GM12872 (cell line): ENCODE data around the gene COL4A5.

Source experiments
- TF ChIP-seq, protein P1 (sequence below): IDR thresholded peaks from 3 replicates; pipeline ENCODE4 v1.5.1; 2011; ENCODE audit warnings: low read depth, mild to moderate bottlenecking, low read length, moderate library complexity; ENCODE audit not compliant: insufficient read depth

Gene COL4A5

DNA sequence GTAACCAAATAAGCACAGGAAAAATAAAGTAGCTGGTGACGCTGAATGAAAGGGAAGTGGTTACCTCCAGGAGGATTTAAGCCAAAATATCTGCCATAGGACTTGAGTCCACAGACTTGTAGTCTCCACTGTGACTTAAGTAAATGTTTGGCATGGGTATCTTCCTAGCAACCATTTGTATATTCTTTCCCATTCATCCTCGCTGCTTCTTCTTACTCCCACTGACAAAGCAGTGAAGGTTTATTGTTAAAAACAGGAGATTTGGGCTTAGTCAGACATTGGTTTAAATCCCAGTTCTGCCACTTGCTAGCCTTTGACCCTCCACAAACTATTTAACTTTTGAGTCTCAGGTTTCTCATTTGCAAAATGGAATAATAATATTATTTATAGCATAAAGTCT, 23.7 kb upstream of the COL4A5 start:
- TF ChIP-seq, protein P1, sequence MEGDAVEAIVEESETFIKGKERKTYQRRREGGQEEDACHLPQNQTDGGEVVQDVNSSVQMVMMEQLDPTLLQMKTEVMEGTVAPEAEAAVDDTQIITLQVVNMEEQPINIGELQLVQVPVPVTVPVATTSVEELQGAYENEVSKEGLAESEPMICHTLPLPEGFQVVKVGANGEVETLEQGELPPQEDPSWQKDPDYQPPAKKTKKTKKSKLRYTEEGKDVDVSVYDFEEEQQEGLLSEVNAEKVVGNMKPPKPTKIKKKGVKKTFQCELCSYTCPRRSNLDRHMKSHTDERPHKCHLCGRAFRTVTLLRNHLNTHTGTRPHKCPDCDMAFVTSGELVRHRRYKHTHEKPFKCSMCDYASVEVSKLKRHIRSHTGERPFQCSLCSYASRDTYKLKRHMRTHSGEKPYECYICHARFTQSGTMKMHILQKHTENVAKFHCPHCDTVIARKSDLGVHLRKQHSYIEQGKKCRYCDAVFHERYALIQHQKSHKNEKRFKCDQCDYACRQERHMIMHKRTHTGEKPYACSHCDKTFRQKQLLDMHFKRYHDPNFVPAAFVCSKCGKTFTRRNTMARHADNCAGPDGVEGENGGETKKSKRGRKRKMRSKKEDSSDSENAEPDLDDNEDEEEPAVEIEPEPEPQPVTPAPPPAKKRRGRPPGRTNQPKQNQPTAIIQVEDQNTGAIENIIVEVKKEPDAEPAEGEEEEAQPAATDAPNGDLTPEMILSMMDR, result no peak

DNA sequence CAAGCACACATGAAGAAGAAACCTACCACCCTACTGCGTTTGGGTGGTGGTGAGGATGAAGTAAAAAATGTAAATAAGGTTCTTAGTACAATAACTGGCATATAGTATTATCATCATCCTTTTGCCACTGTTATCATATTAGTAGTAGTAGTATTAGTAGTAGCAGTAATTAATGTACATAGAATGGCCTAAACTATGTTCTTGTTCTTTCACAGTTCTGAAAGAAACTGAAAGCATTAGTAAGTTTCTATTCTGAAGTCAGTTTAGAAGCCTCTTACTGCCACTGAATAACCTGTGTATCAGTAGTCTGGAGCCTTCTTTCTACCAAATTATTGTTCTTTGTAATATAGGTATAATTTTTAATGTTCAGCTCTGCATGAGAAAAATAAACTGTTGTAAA, 22.4 kb upstream of the COL4A5 start:
- TF ChIP-seq, protein P1, result no peak

DNA sequence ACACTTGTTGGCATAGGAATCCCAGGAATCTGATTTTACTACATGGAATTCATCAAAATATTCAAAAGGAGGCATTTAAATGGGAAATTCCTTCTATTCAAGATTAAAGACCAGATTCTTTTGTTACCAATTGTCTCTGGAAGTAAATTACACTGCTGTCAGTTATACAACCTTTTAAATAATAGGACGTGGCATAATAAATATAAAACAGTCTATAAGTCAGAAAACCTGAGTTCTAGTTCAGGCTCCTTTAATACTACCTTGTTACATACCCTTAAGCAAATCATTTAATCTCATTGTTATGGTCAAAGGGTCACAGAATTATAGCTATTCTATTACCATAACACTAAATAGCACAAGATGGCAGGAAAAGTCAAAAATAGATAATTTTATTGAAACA, 20.2 kb upstream of the COL4A5 start:
- TF ChIP-seq, protein P1, result no peak

DNA sequence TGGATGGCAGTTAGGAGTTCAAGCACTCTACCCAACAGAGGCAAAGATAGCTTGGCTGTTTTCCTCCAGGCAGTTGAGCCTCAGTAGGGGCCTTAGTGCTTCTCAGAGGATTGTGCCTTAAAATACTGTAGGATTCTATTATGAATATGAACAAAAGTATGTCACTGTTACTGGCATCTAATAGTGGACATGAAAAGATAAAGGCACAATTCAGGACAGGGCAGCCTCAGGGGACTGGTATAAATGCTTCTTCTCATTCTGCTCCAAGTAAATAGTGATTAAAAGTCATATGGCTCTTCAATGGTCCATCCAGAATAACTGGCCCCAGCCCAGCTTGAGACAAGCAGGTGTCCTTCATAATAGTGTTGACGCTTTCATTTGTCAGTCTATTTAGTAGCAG, 19.2 kb upstream of the COL4A5 start:
- TF ChIP-seq, protein P1, result no peak

DNA sequence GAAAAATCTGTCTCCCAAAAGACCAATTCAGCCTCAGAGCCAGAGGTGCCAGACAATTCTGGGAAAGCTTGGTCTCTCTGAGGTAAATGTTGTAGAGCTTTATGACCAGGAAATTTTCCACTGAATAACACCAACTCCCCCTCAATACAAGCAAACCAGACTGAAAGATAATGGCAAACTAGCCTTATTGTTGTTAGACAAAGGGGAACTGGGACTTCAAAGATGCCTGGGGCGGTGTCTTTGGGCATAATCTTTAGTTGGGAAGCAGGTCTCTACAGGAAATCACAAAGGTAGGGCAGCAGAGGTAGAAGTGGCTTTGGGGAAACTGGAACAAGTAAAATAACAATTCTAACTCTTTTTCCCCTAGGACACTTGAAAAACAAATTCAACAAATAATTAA, 13.4 kb upstream of the COL4A5 start:
- TF ChIP-seq, protein P1, result no peak

DNA sequence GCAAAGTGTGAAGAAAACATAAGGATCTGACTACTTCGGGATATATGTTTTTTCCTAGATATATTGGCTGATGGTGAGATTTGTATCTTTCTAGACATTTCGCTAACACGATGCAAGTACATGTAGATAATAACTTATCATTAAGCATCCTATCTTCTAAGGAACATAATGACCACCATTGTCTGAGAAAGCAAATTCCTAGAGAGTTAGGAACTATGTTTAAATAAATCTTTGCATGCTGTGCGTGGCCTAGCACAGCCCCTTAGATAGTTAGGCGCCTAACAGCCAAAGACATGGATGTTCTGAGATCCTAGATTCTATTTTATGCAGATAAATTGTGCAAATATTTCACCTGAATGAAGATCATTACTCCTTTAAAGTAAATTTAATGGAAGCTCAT, 4.4 kb upstream of the COL4A5 start:
- TF ChIP-seq, protein P1, result no peak

DNA sequence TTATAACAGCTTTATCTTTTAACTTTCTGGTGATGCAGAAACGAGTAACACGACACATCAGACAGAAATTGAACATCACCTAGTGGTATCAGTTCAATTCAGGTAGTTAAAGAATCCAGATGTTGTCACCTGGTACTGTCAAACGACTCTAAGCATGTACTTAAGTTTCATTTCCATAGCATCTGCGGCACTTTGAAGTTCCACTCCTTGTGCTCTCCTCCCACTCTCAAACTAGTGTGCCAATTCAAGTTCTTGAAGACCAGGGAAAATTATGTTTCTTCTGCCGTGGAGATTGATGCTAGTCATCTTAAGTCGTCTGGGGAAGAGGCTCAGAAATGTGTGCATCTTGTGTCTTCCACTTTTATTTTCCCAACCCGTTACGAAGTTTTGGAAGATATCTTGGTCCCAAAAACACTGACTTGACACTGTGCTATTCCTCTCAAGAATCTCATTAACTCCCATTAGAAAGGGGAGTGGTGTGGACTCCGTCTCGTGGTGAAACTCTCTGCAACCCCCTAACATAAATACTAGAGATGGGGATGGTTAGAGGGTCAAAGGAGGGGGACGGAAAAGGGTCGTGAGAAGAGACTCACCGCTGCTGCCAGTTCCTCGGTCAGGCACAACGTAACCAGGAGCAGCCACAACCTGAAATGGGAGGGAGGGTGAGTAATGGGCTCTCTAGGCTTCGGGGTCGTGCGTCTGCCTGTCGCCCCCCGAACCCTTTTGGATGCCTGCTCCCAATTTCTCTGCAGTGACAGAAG, 2.1 kb upstream of the COL4A5 start:
- TF ChIP-seq, protein P1, result no peak

DNA sequence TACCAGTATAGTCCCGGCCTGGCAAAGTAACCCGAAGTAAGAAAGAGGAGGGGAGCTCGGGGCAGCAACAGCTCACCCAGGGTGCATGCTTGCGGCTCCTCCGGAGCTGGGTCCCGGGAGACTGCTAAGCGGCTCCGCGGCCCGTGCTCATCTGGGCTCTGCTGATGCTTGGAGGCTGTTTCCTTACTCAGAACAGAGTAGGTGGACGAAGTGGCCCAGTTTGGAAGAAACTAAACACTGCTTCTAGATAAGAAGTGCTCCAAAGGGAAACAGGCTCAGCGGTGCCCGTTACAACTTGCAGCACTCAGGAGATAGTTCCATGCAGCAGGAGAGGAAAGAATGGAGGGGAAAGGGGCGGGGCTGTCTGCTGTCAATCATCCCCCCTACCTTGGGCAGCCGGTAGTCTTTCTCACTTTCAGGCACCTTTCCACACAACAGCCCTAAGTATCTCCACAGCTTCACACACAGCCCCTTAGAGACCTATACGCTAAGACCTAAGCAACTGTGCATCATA, 1.5 kb upstream of the COL4A5 start, which contains the start of gene COL4A6:
Gene COL4A6 (minus strand): TSS at position 313 of the 514 bp plus-strand sequence. CDS start 226 bp downstream, at position 87.
- TF ChIP-seq, protein P1, result no peak
